Stimulated activated CD4-positive, alpha-beta T cell treated with anti-CD3 and anti-CD28 coated beads, Interleukin-1b, Interleukin-23, amount 100 ng/mL, for 4 hours (primary cell): Measurements from ENCODE around the gene ZNF800.

Experiments
- DNase-seq, 2 donors: peaks; one replicate each; pipeline ENCODE4 v3.0.0-alpha.2; 2020; ENCODE audit warnings: low read depth in 2 of 2

ZNF800 gene

DNA sequence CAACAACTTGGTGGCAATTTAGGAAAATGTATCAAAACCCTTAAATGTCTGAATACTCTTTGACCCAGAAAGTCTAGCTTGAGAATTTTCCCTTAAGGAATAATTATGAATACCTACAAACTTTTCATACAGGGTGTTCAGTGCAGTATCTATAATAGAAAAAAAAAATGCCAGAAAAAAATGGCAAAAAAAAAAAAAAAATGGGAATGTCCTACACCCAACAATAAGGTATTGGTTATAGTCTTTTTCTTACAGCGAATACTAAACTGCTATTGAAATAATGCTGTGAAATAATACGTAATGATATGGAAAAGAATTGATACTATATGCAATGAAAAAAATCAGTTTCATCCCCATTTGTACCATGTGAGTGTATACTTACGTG lies 44.3 kb downstream of the ZNF800 start:
- DNase-seq: no peak

- peak; percentile 63 to 75 for DNase-seq
Measured at GRCh38 chr7:127347567-127348246, 44.8 kb downstream of the ZNF800 start.

DNA sequence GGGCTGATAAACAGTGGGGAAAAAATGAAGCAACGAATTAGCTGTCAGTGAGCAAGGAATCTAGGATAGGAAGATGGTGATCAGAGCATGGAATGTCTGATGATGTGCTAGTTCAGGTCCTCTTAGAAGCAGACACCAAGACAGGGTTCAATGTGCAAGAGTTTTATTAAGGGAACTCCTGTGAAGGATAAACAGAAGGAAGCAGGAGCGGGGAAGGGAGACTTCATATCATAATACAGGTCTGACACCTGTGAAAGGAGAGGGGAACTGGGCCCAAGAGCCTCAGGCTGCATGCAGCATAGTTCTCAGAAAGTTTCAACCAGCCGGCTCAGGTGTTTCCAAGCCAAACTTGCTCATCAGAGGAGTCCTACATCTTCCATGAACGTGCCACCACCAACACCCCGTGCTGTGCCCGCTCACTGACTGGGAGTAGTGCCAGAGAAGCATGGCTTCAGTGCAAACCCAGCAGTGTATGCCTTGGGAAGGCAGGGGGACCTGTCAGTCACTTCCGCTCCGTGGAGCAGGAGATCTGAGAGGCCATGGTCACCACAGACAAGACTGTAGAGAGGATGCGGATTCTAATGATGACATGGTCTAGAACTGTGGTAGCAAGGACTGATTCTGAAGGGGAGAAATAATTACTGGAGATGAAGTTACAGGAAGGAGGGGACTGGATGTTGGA lies 45.8 kb downstream of the ZNF800 start:
- DNase-seq: no peak

DNA sequence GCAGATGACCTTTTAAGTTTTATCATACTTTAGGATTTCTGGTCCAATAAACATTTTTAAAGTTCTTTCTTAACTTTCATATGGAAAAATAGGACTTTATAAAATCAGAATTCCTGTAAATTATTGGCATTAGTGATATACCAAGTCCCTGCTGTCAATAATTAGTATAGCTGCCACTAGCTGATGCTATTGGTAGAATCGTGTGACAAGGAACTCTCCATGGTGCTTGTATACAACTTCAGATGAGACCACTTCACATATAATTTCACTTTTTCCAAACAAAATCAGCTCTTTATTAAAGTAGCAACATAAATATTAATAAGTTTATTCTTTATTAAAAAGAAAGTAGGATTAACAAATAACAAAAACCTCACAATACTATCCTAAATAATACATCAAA lies 49.9 kb downstream of the ZNF800 start:
- DNase-seq: no peak

DNA sequence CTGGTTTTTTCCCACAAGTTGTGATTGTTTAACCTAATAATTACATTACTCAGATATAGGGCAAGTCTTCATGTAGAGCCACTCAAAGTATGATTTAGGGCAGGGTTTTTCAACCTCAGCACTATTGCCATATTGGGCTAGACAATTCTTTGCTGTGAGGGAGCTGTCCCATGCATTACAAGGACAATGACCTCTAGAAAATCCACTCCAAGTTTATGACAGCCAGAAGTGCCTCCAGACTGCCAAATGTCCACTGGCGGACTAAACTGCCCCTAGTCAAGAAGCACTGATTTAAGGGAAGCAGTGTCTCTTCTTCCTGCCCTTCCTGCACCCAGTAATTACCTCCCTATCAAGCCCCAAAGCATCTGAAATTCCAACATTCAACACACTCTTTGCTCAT lies 54.4 kb downstream of the ZNF800 start:
- DNase-seq: no peak

GRCh38 chr7:127337581-127337980 lies 54.9 kb downstream of the ZNF800 start:
- no peak for DNase-seq

DNA sequence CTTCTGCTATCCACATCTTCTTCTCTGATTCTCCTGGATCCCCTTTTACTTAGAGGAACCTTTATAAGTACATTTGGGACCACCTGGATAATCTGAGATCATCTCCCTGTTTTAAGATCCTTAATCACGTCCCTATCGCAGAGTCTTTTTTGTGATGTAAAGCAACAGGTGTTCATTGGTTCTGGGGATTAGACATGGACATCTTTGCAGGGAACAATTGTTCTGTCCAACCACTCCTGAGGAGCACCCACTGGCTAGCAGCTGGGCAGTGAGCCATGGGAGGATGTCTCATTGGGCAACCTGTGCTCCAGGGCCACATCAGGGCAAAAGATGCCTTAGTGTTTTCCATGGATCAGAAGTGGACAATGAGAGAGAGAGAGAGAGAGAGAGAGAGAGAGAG lies 56.0 kb downstream of the ZNF800 start:
- DNase-seq: no peak

GRCh38 chr7:127332880-127333279 lies 59.6 kb downstream of the ZNF800 start:
- no peak for DNase-seq

DNA sequence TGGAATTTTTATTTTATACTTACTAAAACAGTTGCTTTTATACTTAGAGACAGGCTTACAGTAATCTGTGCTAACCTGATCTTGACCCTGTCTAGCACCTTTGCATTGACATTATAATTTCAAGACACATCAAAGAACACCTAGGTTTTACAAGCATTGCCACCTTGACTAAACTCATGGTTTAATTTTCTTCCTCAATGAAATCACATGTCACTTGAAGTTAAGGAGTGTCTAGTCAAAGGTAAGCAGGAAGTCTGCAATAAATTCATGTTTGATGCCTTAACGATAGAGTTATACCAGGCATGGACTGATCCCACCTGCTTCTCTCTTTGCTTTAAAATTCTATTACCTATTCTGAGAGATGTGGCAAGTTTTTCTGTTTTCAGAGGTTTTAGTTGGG lies 62.4 kb downstream of the ZNF800 start:
- DNase-seq: no peak

DNA sequence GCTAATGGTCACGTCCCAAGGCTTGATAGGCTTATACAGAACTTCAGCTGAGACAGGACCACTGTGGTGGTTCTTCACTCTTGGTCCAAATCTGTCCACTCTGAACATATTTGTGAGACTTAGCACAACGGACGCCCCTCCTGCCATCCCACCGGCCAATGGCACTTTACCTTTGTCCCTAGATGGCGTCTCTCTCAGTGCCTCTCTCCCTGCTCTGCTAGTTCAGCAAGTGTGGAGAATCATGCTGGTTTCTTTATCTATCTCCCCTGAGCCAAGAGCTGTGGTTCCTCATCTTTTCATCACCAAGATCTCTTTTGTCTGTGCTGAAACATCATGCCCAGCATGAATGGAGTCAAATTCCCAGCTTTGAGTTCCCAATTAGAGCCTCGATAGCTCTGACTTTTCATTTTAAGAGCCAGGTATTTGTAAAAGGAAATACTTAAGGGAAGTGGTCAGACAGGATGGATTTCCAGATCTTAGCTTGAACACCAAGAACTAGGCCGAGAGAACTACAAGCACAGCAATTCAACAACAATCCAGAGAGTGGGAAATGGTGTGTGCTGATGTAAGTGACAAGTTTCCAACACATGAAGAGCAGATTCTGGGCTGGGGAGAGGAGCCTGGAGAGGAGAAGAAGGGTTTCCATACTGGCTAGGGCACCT lies 69.5 kb downstream of the ZNF800 start:
- no peak for DNase-seq

GRCh38 chr7:127322351-127322750 lies 70.2 kb downstream of the ZNF800 start:
- DNase-seq: no peak

DNA sequence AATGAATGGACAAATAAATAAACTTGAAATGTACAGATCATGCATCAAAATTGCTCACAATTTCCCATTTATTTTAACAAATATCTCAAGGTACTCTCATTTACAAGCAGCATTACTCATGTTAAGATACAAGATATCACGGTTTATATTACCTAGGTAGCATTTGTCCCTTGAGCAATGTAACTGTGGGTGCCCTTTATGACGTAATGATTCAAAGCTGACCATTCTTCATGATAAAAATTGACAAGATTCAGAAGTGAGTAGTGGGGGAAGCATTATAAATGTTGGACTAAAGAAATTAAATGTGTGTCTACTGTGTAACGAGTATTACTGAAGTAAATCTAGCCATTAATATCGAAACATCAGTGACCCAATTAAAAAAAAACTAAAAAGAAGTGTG lies 71.5 kb downstream of the ZNF800 start:
- no peak for DNase-seq
